ENCODE data around the gene CAMTA1.

Gene CAMTA1

GRCh38 chr1:7383671-7384520, 598.6 kb downstream of the CAMTA1 start:
- no peak for DNase-seq

- DNase-seq: no peak
Observed at GRCh38 chr1:7384679-7385078, 599.4 kb downstream of the CAMTA1 start.

GRCh38 chr1:7385471-7386225, 600.4 kb downstream of the CAMTA1 start:
- DNase-seq: no peak

GRCh38 chr1:7386226-7387052, 601.2 kb downstream of the CAMTA1 start:
- DNase-seq: no peak

- no peak for DNase-seq
Observed at GRCh38 chr1:7387053-7387927, 602.0 kb downstream of the CAMTA1 start.

- DNase-seq: no peak
Observed at GRCh38 chr1:7388141-7388487, 602.9 kb downstream of the CAMTA1 start.

GRCh38 chr1:7388488-7389185, 603.4 kb downstream of the CAMTA1 start:
- no peak for DNase-seq

GRCh38 chr1:7389201-7389905, 604.1 kb downstream of the CAMTA1 start:
- no peak for DNase-seq

GRCh38 chr1:7389906-7390603, 604.8 kb downstream of the CAMTA1 start:
- no peak for DNase-seq

- DNase-seq: no peak
Observed at GRCh38 chr1:7390604-7391000, 605.3 kb downstream of the CAMTA1 start.

GRCh38 chr1:7393136-7393535, 607.9 kb downstream of the CAMTA1 start:
- DNase-seq: no peak

GRCh38 chr1:7395251-7395650, 610.0 kb downstream of the CAMTA1 start:
- DNase-seq: no peak

GRCh38 chr1:7398982-7399381, 613.7 kb downstream of the CAMTA1 start:
- DNase-seq: no peak

GRCh38 chr1:7399514-7400125, 614.4 kb downstream of the CAMTA1 start:
- DNase-seq: no peak

- DNase-seq: no peak
Observed at GRCh38 chr1:7400566-7400965, 615.3 kb downstream of the CAMTA1 start.

GRCh38 chr1:7401814-7402547, 616.7 kb downstream of the CAMTA1 start:
- no peak for DNase-seq

GRCh38 chr1:7402548-7402850, 617.2 kb downstream of the CAMTA1 start:
- no peak for DNase-seq

- DNase-seq: no peak
Observed at GRCh38 chr1:7403265-7404045, 618.2 kb downstream of the CAMTA1 start.
